Smooth muscle cell (in vitro differentiated cells): ENCODE results near the gene FGD1. TPM values are rescaled to one million over a fixed set of nuclear protein-coding genes. Genes with fewer than 3 reads are reported as not detected.

ENCODE experiments used
- DNase-seq: peaks from one replicate; lab custom pipeline; 2025; ENCODE audit not compliant: unreplicated experiment; lab: John Stamatoyannopoulos, UW
- H2AFZ ChIP-seq: fragments of 200-600 bp; sonication (generic); 2 replicates; pipeline ENCODE4 v1.6.0; 2016; ENCODE audit warnings: antibody characterized with exemption, low read depth, mild to moderate bottlenecking
- H3F3A ChIP-seq: fragments of 200-600 bp; sonication (generic); 2 replicates; pipeline ENCODE4 v1.6.0; 2017; ENCODE audit warnings: antibody characterized with exemption, low read depth
- H3K27ac ChIP-seq: fragments of 200-600 bp; sonication (generic); 2 replicates; pipeline ENCODE4 v1.5.1; 2016; ENCODE audit warnings: low read depth, mild to moderate bottlenecking
- H3K27me3 ChIP-seq: fragments of 200-600 bp; sonication (generic); 2 replicates; pipeline ENCODE4 v1.6.1; 2016; ENCODE audit warnings: low read depth, mild to moderate bottlenecking
- H3K36me3 ChIP-seq: fragments of 200-600 bp; sonication (generic); 2 replicates; pipeline ENCODE4 v1.5.1; 2016; ENCODE audit warnings: low read depth
- H3K4me1 ChIP-seq: fragments of 200-600 bp; sonication (generic); 2 replicates; pipeline ENCODE4 v1.5.1; 2016; ENCODE audit warnings: low read depth
- H3K4me2 ChIP-seq: fragments of 200-600 bp; sonication (generic); 2 replicates; pipeline ENCODE4 v1.6.0; 2016; ENCODE audit warnings: mild to moderate bottlenecking
- H3K4me3 ChIP-seq: fragments of 200-600 bp; sonication (generic); 2 replicates; pipeline ENCODE4 v1.5.1; 2016; ENCODE audit warnings: mild to moderate bottlenecking
- H3K79me2 ChIP-seq: fragments of 200-600 bp; sonication (generic); 2 replicates; pipeline ENCODE4 v1.6.0; 2016; ENCODE audit warnings: low read depth, mild to moderate bottlenecking
- H3K9ac ChIP-seq: fragments of 200-600 bp; sonication (generic); 2 replicates; pipeline ENCODE4 v1.6.0; 2016; ENCODE audit warnings: low read depth
- H3K9me3 ChIP-seq: fragments of 200-600 bp; sonication (generic); replicated peaks from 2 replicates; pipeline ENCODE4 v1.5.1; 2016; ENCODE audit warnings: low read depth
- H4K20me1 ChIP-seq: fragments of 200-600 bp; sonication (generic); 2 replicates; pipeline ENCODE4 v1.6.0; 2016; ENCODE audit warnings: low read depth
- CTCF ChIP-seq: fragments of 200-600 bp; sonication (generic); IDR thresholded peaks from 2 replicates; pipeline ENCODE4 v1.5.1; 2017; ENCODE audit warnings: borderline replicate concordance, mild to moderate bottlenecking, antibody characterized with exemption; ENCODE audit not compliant: insufficient read depth, poor library complexity, severe bottlenecking
- WGBS: methylation state at CpG from one replicate; pipeline ENCODE4 v1.1.7; 2016; ENCODE audit warnings: low lambda C conversion rate; 5-methylcytosine and 5-hydroxymethylcytosine counted together
- polyA plus RNA-seq: library from polyadenylated mRNA; unstranded; fragments of >200 nt; fragmentation: Nextera tagmentation; extraction: Ambion mirVana; gene quantifications from 2 replicates; pipeline ENCODE4 v1.2.1, GENCODE V29; 2016
- total RNA-seq: library from RNA; depleted of rRNA; stranded (reverse); fragments of >200 nt; gene quantifications from 2 replicates; pipeline ENCODE4 v1.2.3, GENCODE V29; 2014

FGD1 gene
- total and polyA plus RNA-seq, 2 experiments from 2014 or later, result 10.8 to 23.5 TPM

- Histone ChIP-seq H3K79me2 (peaks cover 41% of the 10 kb centered on the region), H3K27ac (no peak overlapping the region), H4K20me1 (peaks cover 8% of the 10 kb centered on the region), H3K27me3 (no peaks in the 10 kb centered on the region), H3K4me1 (no peaks in the 10 kb centered on the region), H3K9me3 (no peaks in the 10 kb centered on the region), H3F3A (no peaks in the 10 kb centered on the region), H3K9ac (no peak overlapping the region), H2AFZ (no peak overlapping the region), H3K4me2 (no peak overlapping the region), H3K36me3 (no peaks in the 10 kb centered on the region), H3K4me3 (no peak overlapping the region)
- WGBS, result 84% methylated on average over 10 of the region's 10 CpGs
- DNase-seq, result no peak
- TF ChIP-seq CTCF, result no peak
These were observed 21.8 kb downstream of the FGD1 start for GRCh38 chrX:54473993-54474859.

DNA sequence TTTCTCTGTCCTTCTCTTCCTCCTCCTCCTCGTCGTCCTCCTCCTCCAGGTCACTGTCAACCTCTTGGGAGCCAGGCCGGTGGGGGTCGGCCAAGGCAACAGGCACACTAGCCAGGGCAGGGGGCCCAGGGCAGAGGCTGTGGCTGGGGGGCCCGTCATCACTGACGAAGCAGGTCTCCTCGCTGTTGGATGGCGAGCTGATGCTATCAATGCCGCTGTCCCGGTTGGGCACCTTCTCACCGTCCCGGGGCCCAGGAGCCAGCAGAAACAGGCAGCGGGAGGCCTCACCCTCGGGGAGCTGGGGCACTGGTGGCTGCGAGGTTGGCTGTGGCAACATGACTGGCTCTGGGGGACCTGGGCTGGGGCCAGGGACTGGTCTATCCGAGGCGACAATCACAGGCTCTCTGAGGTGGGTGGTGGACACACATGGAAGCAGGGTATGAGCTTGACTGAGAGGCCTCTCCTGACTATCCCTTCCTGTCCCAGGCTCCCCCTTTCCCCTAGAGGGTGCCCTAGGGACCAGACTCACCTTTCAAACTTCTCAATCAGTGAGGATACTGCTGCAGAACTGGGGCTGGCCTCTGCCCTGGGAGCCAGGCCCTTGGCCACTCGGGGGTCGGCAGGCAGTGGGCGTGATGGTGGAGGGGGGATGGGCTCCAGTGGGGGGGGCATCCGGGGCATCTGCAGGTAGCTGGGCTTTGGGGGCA, 25.8 kb downstream of the FGD1 start:
- no peak overlapping the region for H3K4me2 ChIP-seq
- no peaks in the 10 kb centered on the region for H3K9me3 ChIP-seq
- TF ChIP-seq CTCF, result no peak
- WGBS, result 92% methylated on average over 17 of the region's 21 CpGs
- no peak for DNase-seq
- no peak overlapping the region for H3K27ac ChIP-seq
- H3K4me1 ChIP-seq, result no peaks in the 10 kb centered on the region
- no peaks in the 10 kb centered on the region for H3F3A ChIP-seq
- no peak overlapping the region for H3K9ac ChIP-seq
- no peaks in the 10 kb centered on the region for H3K27me3 ChIP-seq
- peaks cover 8% of the 10 kb centered on the region for H4K20me1 ChIP-seq
- peaks cover 4% of the 10 kb centered on the region for H3K79me2 ChIP-seq
- no peak overlapping the region for H2AFZ ChIP-seq
- no peaks in the 10 kb centered on the region for H3K36me3 ChIP-seq
- H3K4me3 ChIP-seq, result no peak overlapping the region

GRCh38 chrX:54452920-54453319, 43.1 kb downstream of the FGD1 start:
- H3K27ac ChIP-seq, result no peak overlapping the region
- no peaks in the 10 kb centered on the region for H3K79me2 ChIP-seq
- 62% methylated on average over 2 of the region's 2 CpGs for WGBS
- H4K20me1 ChIP-seq, result no peaks in the 10 kb centered on the region
- no peaks in the 10 kb centered on the region for H3K9me3 ChIP-seq
- no peak overlapping the region for H3K4me2 ChIP-seq
- H3K4me1 ChIP-seq, result no peaks in the 10 kb centered on the region
- no peak for TF ChIP-seq CTCF
- H3F3A ChIP-seq, result no peaks in the 10 kb centered on the region
- H3K9ac ChIP-seq, result no peak overlapping the region
- H3K27me3 ChIP-seq, result no peaks in the 10 kb centered on the region
- no peak overlapping the region for H2AFZ ChIP-seq
- no peak for DNase-seq
- no peak overlapping the region for H3K4me3 ChIP-seq
- no peaks in the 10 kb centered on the region for H3K36me3 ChIP-seq

DNA sequence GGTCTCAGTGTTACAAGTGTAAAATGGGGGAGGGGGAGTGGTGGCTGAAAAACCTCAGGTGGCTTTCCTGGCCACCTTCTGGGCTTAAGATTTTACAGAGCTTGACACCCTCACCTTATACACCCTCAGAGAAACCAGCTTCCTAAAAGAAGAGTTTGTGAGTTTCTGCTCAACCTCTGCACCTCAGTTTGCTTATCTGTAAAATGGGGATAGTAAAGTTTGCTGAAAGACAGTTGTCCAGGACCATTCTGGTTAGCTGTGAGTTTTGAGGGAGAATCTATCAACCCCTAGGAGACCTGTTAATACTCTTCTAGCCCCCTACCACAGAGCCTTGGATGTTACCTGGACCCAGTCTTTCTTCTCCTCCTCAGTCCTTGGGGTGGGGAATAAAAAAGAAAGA, 46.1 kb downstream of the FGD1 start:
- Histone ChIP-seq H3K27me3 (no peaks in the 10 kb centered on the region), H3K9me3 (no peaks in the 10 kb centered on the region), H4K20me1 (no peaks in the 10 kb centered on the region), H3K79me2 (no peaks in the 10 kb centered on the region), H3F3A (no peaks in the 10 kb centered on the region), H3K9ac (no peak overlapping the region), H3K4me1 (no peaks in the 10 kb centered on the region), H3K27ac (no peak overlapping the region), H2AFZ (no peak overlapping the region), H3K4me3 (no peak overlapping the region), H3K36me3 (no peaks in the 10 kb centered on the region), H3K4me2 (no peak overlapping the region)
- no peak for TF ChIP-seq CTCF
- no peak for DNase-seq
